Measurements from ENCODE around the gene CARD9. TPM values are rescaled to one million over a fixed set of nuclear protein-coding genes. Genes with fewer than 3 reads are reported as not detected.

Gene CARD9
- polyA plus RNA-seq, 3 donors from 2014 or later: 0.28 to 0.56 TPM; not detected in 1

GRCh38 chr9:136341769-136342168, 31.7 kb downstream of the CARD9 start:
- no peak for DNase-seq
- H3K27ac Mint-ChIP-seq: no peak overlapping the region
- H3K27me3 Mint-ChIP-seq (ENCODE audit: low read depth in 3 of 3): peaks cover 0 to 1% (median 0%) of the 10 kb centered on the region in 3 donors
- peaks cover 0 to 4% of the 10 kb centered on the region in 2 donors for H3K4me1 Mint-ChIP-seq
- H3K4me3 Mint-ChIP-seq: no peak overlapping the region
- H3K9me3 Mint-ChIP-seq: no peaks in the 10 kb centered on the region
- no peaks in the 10 kb centered on the region for H3K36me3 Mint-ChIP-seq

- Mint-ChIP-seq H3K27me3 (ENCODE audit: low read depth in 3 of 3) (peaks cover 0 to 1% (median 0%) of the 10 kb centered on the region in 3 donors), H3K36me3 (no peaks in the 10 kb centered on the region), H3K4me3 (no peak overlapping the region), H3K27ac (no peak overlapping the region), H3K4me1 (peaks cover 0 to 4% of the 10 kb centered on the region in 2 donors), H3K9me3 (no peaks in the 10 kb centered on the region)
- no peak for DNase-seq
These were observed 32.3 kb downstream of the CARD9 start for GRCh38 chr9:136341042-136341655.

- peaks cover 0 to 1% (median 0%) of the 10 kb centered on the region in 3 donors for H3K27me3 Mint-ChIP-seq (ENCODE audit: low read depth in 3 of 3)
- no peaks in the 10 kb centered on the region for H3K9me3 Mint-ChIP-seq
- H3K36me3 Mint-ChIP-seq: no peaks in the 10 kb centered on the region
- no peak overlapping the region for H3K4me3 Mint-ChIP-seq
- H3K4me1 Mint-ChIP-seq: peaks cover 0 to 4% of the 10 kb centered on the region in 2 donors
- H3K27ac Mint-ChIP-seq: no peak overlapping the region
- DNase-seq: no peak
These were observed 33.0 kb downstream of the CARD9 start for GRCh38 chr9:136340356-136341041.

GRCh38 chr9:136339958-136340310, 33.5 kb downstream of the CARD9 start:
- Mint-ChIP-seq H3K36me3 (no peaks in the 10 kb centered on the region), H3K4me1 (peaks cover 0 to 4% of the 10 kb centered on the region in 2 donors), H3K9me3 (no peaks in the 10 kb centered on the region), H3K27me3 (ENCODE audit: low read depth in 3 of 3) (peaks cover 0 to 1% (median 0%) of the 10 kb centered on the region in 3 donors), H3K27ac (no peak overlapping the region), H3K4me3 (no peak overlapping the region)
- no peak for DNase-seq

- peak; percentile 23 to 51 (median 46) for DNase-seq
- Mint-ChIP-seq H3K9me3 (no peaks in the 10 kb centered on the region), H3K27ac (no peak overlapping the region), H3K36me3 (no peaks in the 10 kb centered on the region), H3K4me1 (peaks cover 0 to 4% of the 10 kb centered on the region in 2 donors), H3K4me3 (no peak overlapping the region), H3K27me3 (ENCODE audit: low read depth in 3 of 3) (peaks cover 0 to 1% (median 0%) of the 10 kb centered on the region in 3 donors)
These were observed 34.1 kb downstream of the CARD9 start for GRCh38 chr9:136339173-136339957.

GRCh38 chr9:136338511-136338910, 35.0 kb downstream of the CARD9 start:
- Mint-ChIP-seq H3K4me1 (peaks cover 0 to 4% of the 10 kb centered on the region in 2 donors), H3K36me3 (no peaks in the 10 kb centered on the region), H3K4me3 (no peak overlapping the region), H3K9me3 (no peaks in the 10 kb centered on the region), H3K27me3 (ENCODE audit: low read depth in 3 of 3) (peaks cover 0 to 1% (median 0%) of the 10 kb centered on the region in 3 donors), H3K27ac (no peak overlapping the region)
- DNase-seq: no peak

- Mint-ChIP-seq H3K27me3 (ENCODE audit: low read depth in 3 of 3) (peaks cover 0 to 1% (median 0%) of the 10 kb centered on the region in 3 donors), H3K27ac (peak overlapping the region in 1 of 6 donors; percentile 50), H3K36me3 (no peaks in the 10 kb centered on the region), H3K4me3 (no peak overlapping the region), H3K9me3 (no peaks in the 10 kb centered on the region), H3K4me1 (peaks cover 0 to under 1% of the 10 kb centered on the region in 2 donors)
- DNase-seq: no peak
These were observed 35.8 kb downstream of the CARD9 start for GRCh38 chr9:136337416-136338395.

GRCh38 chr9:136336881-136337280, 36.6 kb downstream of the CARD9 start:
- no peak overlapping the region for H3K4me3 Mint-ChIP-seq
- no peak overlapping the region for H3K27ac Mint-ChIP-seq
- peaks cover 0 to 1% (median 0%) of the 10 kb centered on the region in 3 donors for H3K27me3 Mint-ChIP-seq (ENCODE audit: low read depth in 3 of 3)
- H3K4me1 Mint-ChIP-seq: no peaks in the 10 kb centered on the region
- H3K9me3 Mint-ChIP-seq: no peaks in the 10 kb centered on the region
- H3K36me3 Mint-ChIP-seq: no peaks in the 10 kb centered on the region
- DNase-seq: no peak

GRCh38 chr9:136336156-136336870, 37.2 kb downstream of the CARD9 start:
- Mint-ChIP-seq H3K27ac (no peak overlapping the region), H3K9me3 (no peaks in the 10 kb centered on the region), H3K4me3 (no peak overlapping the region), H3K27me3 (ENCODE audit: low read depth in 3 of 3) (no peaks in the 10 kb centered on the region), H3K4me1 (no peaks in the 10 kb centered on the region), H3K36me3 (no peaks in the 10 kb centered on the region)
- no peak for DNase-seq

GRCh38 chr9:136335296-136336155, 37.9 kb downstream of the CARD9 start:
- Mint-ChIP-seq H3K9me3 (no peaks in the 10 kb centered on the region), H3K27me3 (ENCODE audit: low read depth in 3 of 3) (no peaks in the 10 kb centered on the region), H3K27ac (no peak overlapping the region), H3K36me3 (no peaks in the 10 kb centered on the region), H3K4me1 (no peaks in the 10 kb centered on the region), H3K4me3 (no peak overlapping the region)
- no peak for DNase-seq

- no peak for DNase-seq
- no peak overlapping the region for H3K27ac Mint-ChIP-seq
- no peaks in the 10 kb centered on the region for H3K9me3 Mint-ChIP-seq
- no peak overlapping the region for H3K4me3 Mint-ChIP-seq
- H3K4me1 Mint-ChIP-seq: no peaks in the 10 kb centered on the region
- no peaks in the 10 kb centered on the region for H3K36me3 Mint-ChIP-seq
- no peaks in the 10 kb centered on the region for H3K27me3 Mint-ChIP-seq (ENCODE audit: low read depth in 3 of 3)
These were observed 38.9 kb downstream of the CARD9 start for GRCh38 chr9:136334541-136334940.

GRCh38 chr9:136333486-136333885, 40.0 kb downstream of the CARD9 start:
- no peak overlapping the region for H3K4me3 Mint-ChIP-seq
- no peaks in the 10 kb centered on the region for H3K9me3 Mint-ChIP-seq
- no peak for DNase-seq
- no peak overlapping the region for H3K27ac Mint-ChIP-seq
- H3K4me1 Mint-ChIP-seq: peaks cover 0 to 3% of the 10 kb centered on the region in 2 donors
- peaks cover 0 to 3% (median 2%) of the 10 kb centered on the region in 3 donors for H3K27me3 Mint-ChIP-seq (ENCODE audit: low read depth in 3 of 3)
- no peaks in the 10 kb centered on the region for H3K36me3 Mint-ChIP-seq
